Measurements from ENCODE around the gene AS3MT.
A peak's percentile ranks its signal among the peaks of the same experiment; 100 is the strongest.
"Not testable (repeated sequence)": the region's sequence is repeated elsewhere in the genome, so short reads cannot be mapped to it uniquely, and the experiment has no call there.

The AS3MT gene

GRCh38 chr10:102923601-102924000 is 54.3 kb downstream of the AS3MT start:
- DNase-seq: no peak

GRCh38 chr10:102926842-102927241 is 57.6 kb downstream of the AS3MT start:
- no peak for DNase-seq

- DNase-seq: peak; percentile 82
Measured at GRCh38 chr10:102927311-102928010, 58.2 kb downstream of the AS3MT start.

GRCh38 chr10:102928442-102928841 is 59.2 kb downstream of the AS3MT start:
- DNase-seq: not testable (repeated sequence)

GRCh38 chr10:102930720-102931119 is 61.5 kb downstream of the AS3MT start:
- DNase-seq: no peak

- DNase-seq: peak; percentile 23
Measured at GRCh38 chr10:102931643-102932042, 62.4 kb downstream of the AS3MT start.

- DNase-seq: no peak
Measured at GRCh38 chr10:102935505-102935904, 66.2 kb downstream of the AS3MT start.

- no peak for DNase-seq
Measured at GRCh38 chr10:102935939-102936605, 66.8 kb downstream of the AS3MT start.

- no peak for DNase-seq
Measured at GRCh38 chr10:102941401-102941800, 72.1 kb downstream of the AS3MT start.

- DNase-seq: no peak
Measured at GRCh38 chr10:102945449-102945848, 76.2 kb downstream of the AS3MT start.

GRCh38 chr10:102945962-102946361 is 76.7 kb downstream of the AS3MT start:
- DNase-seq: no peak

- DNase-seq: no peak
Measured at GRCh38 chr10:102946992-102947391, 77.7 kb downstream of the AS3MT start.

GRCh38 chr10:102948176-102948575 is 78.9 kb downstream of the AS3MT start:
- DNase-seq: peak; percentile 89

- DNase-seq: peak; percentile 24
Measured at GRCh38 chr10:102948786-102949185, 79.5 kb downstream of the AS3MT start.

GRCh38 chr10:102949916-102950315 is 80.6 kb downstream of the AS3MT start:
- DNase-seq: no peak

- no peak for DNase-seq
Measured at GRCh38 chr10:102951316-102951715, 82.0 kb downstream of the AS3MT start.
